Tibial artery (tissue), 4 donors: ENCODE results near the gene CITED1.

Source experiments
- DNase-seq, 2 donors: peaks; one replicate each; pipeline ENCODE4 v3.0.0-alpha.2; 2019
- H3K27ac ChIP-seq, 2 donors: fragments of 200-600 bp; sonication (generic) in 1 of 2; 1 replicate in 1 of 2; 2 replicates in 1 of 2; pipeline ENCODE4 v1.5.1; 2018 to 2019; ENCODE audit warnings: mild to moderate bottlenecking in 1 of 2
- H3K27me3 ChIP-seq, 2 donors: fragments of 200-600 bp; sonication (generic) in 1 of 2; one replicate each; pipeline versions ENCODE4 v1.5.1 to v1.6.0; 2016 to 2019
- H3K36me3 ChIP-seq, 3 donors: fragments of 200-600 bp; sonication (generic) in 2 of 3; one replicate each; pipeline ENCODE4 v1.5.1; 2016 to 2019; ENCODE audit warnings: mild to moderate bottlenecking in 2 of 3
- H3K4me1 ChIP-seq, 4 donors: fragments of 200-600 bp; sonication (generic) in 2 of 4; 1 replicate in 3 of 4; 2 replicates in 1 of 4; pipeline ENCODE4 v1.5.1; 2016 to 2019
- H3K4me3 ChIP-seq, 2 donors: fragments of 200-600 bp; sonication (generic) in 1 of 2; 1 replicate in 1 of 2; 2 replicates in 1 of 2; pipeline ENCODE4 v1.5.1; 2018 to 2019; ENCODE audit warnings: mild to moderate bottlenecking in 2 of 2
- H3K9me3 ChIP-seq, 3 donors: fragments of 200-600 bp; sonication (generic) in 1 of 3; one replicate each; pipeline ENCODE4 v1.5.1; 2016 to 2019
- CTCF ChIP-seq, 2 experiments: fragments of 200-600 bp in 1 of 2; fragments of 450-650 bp in 1 of 2; IDR thresholded peaks; one replicate each; pipeline ENCODE4 v1.5.1; 2017 to 2019; ENCODE audit warnings: antibody characterized with exemption in 2 of 2, mild to moderate bottlenecking in 1 of 2, moderate library complexity in 1 of 2
- intact Hi-C: fragments of 100-400 bp; cut with DNase I; formaldehyde crosslinking; loops from one replicate; pipeline ENCODE4 v1.15.0; 2023; ENCODE audit warnings: low total_unique reads

The CITED1 gene

GRCh38 chrX:72299891-72300630, 5.7 kb downstream of the CITED1 start:
- Histone ChIP-seq H3K36me3 (no peaks in the 10 kb centered on the region), H3K27ac (no peak overlapping the region), H3K27me3 (peaks cover 0 to 8% of the 10 kb centered on the region in 2 donors), H3K4me1 (peaks cover 0 to 7% (median 3%) of the 10 kb centered on the region in 4 donors), H3K9me3 (no peaks in the 10 kb centered on the region), H3K4me3 (no peak overlapping the region)
- intact Hi-C loops: loop anchor here (10.0 kb wide), 1 partner anchor 245 kb away; no protein-coding TSS in a partner anchor
- TF ChIP-seq CTCF (IDR thresholded peaks at IDR 0.05): no peak
- no peak for DNase-seq

- DNase-seq: no peak
- Histone ChIP-seq H3K27ac (no peak overlapping the region), H3K4me3 (no peak overlapping the region), H3K9me3 (no peaks in the 10 kb centered on the region), H3K27me3 (peaks cover 0 to 3% of the 10 kb centered on the region in 2 donors), H3K36me3 (no peaks in the 10 kb centered on the region), H3K4me1 (no peaks in the 10 kb centered on the region)
- intact Hi-C loops: no loop called here
- TF ChIP-seq CTCF (IDR thresholded peaks at IDR 0.05): no peak
Measured at GRCh38 chrX:72297953-72298730, 7.6 kb downstream of the CITED1 start.

- H3K4me3 ChIP-seq: no peak overlapping the region
- intact Hi-C loops: no loop called here
- no peaks in the 10 kb centered on the region for H3K4me1 ChIP-seq
- H3K27me3 ChIP-seq: peaks cover 0 to 1% of the 10 kb centered on the region in 2 donors
- H3K9me3 ChIP-seq: no peaks in the 10 kb centered on the region
- no peak overlapping the region for H3K27ac ChIP-seq
- no peak for TF ChIP-seq CTCF (IDR thresholded peaks at IDR 0.05)
- DNase-seq: no peak
- no peaks in the 10 kb centered on the region for H3K36me3 ChIP-seq
Measured at GRCh38 chrX:72296991-72297390, 8.7 kb downstream of the CITED1 start.

GRCh38 chrX:72295745-72296144, 10.0 kb downstream of the CITED1 start:
- TF ChIP-seq CTCF (IDR thresholded peaks at IDR 0.05): no peak
- no peaks in the 10 kb centered on the region for H3K9me3 ChIP-seq
- no peaks in the 10 kb centered on the region for H3K27me3 ChIP-seq
- H3K4me3 ChIP-seq: no peak overlapping the region
- no peak overlapping the region for H3K27ac ChIP-seq
- intact Hi-C loops: no loop called here
- no peak for DNase-seq
- H3K36me3 ChIP-seq: no peaks in the 10 kb centered on the region
- H3K4me1 ChIP-seq: no peaks in the 10 kb centered on the region

- Histone ChIP-seq H3K4me3 (no peak overlapping the region), H3K27ac (no peak overlapping the region), H3K27me3 (no peaks in the 10 kb centered on the region), H3K9me3 (peaks cover 0 to 2% (median 0%) of the 10 kb centered on the region in 3 donors), H3K36me3 (no peaks in the 10 kb centered on the region), H3K4me1 (no peaks in the 10 kb centered on the region)
- no peak for DNase-seq
- intact Hi-C loops: no loop called here
- no peak for TF ChIP-seq CTCF (IDR thresholded peaks at IDR 0.05)
Measured at GRCh38 chrX:72294497-72294896, 11.2 kb downstream of the CITED1 start.
